Smooth muscle cell (in vitro differentiated cells): Measurements from ENCODE around the gene AP1M2. TPM values are rescaled to one million over a fixed set of nuclear protein-coding genes. Genes with fewer than 3 reads are reported as not detected.

Experiments
- DNase-seq: peaks from one replicate; lab custom pipeline; 2025; ENCODE audit not compliant: unreplicated experiment; lab: John Stamatoyannopoulos, UW
- H2AFZ ChIP-seq: fragments of 200-600 bp; sonication (generic); 2 replicates; pipeline ENCODE4 v1.6.0; 2016; ENCODE audit warnings: antibody characterized with exemption, low read depth, mild to moderate bottlenecking
- H3F3A ChIP-seq: fragments of 200-600 bp; sonication (generic); 2 replicates; pipeline ENCODE4 v1.6.0; 2017; ENCODE audit warnings: antibody characterized with exemption, low read depth
- H3K27ac ChIP-seq: fragments of 200-600 bp; sonication (generic); 2 replicates; pipeline ENCODE4 v1.5.1; 2016; ENCODE audit warnings: low read depth, mild to moderate bottlenecking
- H3K27me3 ChIP-seq: fragments of 200-600 bp; sonication (generic); 2 replicates; pipeline ENCODE4 v1.6.1; 2016; ENCODE audit warnings: low read depth, mild to moderate bottlenecking
- H3K36me3 ChIP-seq: fragments of 200-600 bp; sonication (generic); 2 replicates; pipeline ENCODE4 v1.5.1; 2016; ENCODE audit warnings: low read depth
- H3K4me1 ChIP-seq: fragments of 200-600 bp; sonication (generic); 2 replicates; pipeline ENCODE4 v1.5.1; 2016; ENCODE audit warnings: low read depth
- H3K4me2 ChIP-seq: fragments of 200-600 bp; sonication (generic); 2 replicates; pipeline ENCODE4 v1.6.0; 2016; ENCODE audit warnings: mild to moderate bottlenecking
- H3K4me3 ChIP-seq: fragments of 200-600 bp; sonication (generic); 2 replicates; pipeline ENCODE4 v1.5.1; 2016; ENCODE audit warnings: mild to moderate bottlenecking
- H3K79me2 ChIP-seq: fragments of 200-600 bp; sonication (generic); 2 replicates; pipeline ENCODE4 v1.6.0; 2016; ENCODE audit warnings: low read depth, mild to moderate bottlenecking
- H3K9ac ChIP-seq: fragments of 200-600 bp; sonication (generic); 2 replicates; pipeline ENCODE4 v1.6.0; 2016; ENCODE audit warnings: low read depth
- H3K9me3 ChIP-seq: fragments of 200-600 bp; sonication (generic); replicated peaks from 2 replicates; pipeline ENCODE4 v1.5.1; 2016; ENCODE audit warnings: low read depth
- H4K20me1 ChIP-seq: fragments of 200-600 bp; sonication (generic); 2 replicates; pipeline ENCODE4 v1.6.0; 2016; ENCODE audit warnings: low read depth
- CTCF ChIP-seq: fragments of 200-600 bp; sonication (generic); IDR thresholded peaks from 2 replicates; pipeline ENCODE4 v1.5.1; 2017; ENCODE audit warnings: borderline replicate concordance, mild to moderate bottlenecking, antibody characterized with exemption; ENCODE audit not compliant: insufficient read depth, poor library complexity, severe bottlenecking
- WGBS: methylation state at CpG from one replicate; pipeline ENCODE4 v1.1.7; 2016; ENCODE audit warnings: low lambda C conversion rate; 5-methylcytosine and 5-hydroxymethylcytosine counted together
- microRNA counts: library from miRNA; unstranded; fragments of <30 nt; microRNA quantifications from one replicate; lab custom pipeline; 2016
- microRNA-seq: library from miRNA; unstranded; fragments of <30 nt; microRNA quantifications from one replicate; pipeline ENCODE4, GENCODE V29; 2016; ENCODE audit warnings: borderline number of aligned reads
- polyA plus RNA-seq: library from polyadenylated mRNA; unstranded; fragments of >200 nt; fragmentation: Nextera tagmentation; extraction: Ambion mirVana; gene quantifications from 2 replicates; pipeline ENCODE4 v1.2.1, GENCODE V29; 2016
- small RNA-seq: library from RNA; depleted of rRNA; stranded (forward); fragments of <200 nt; gene quantifications from one replicate; pipeline ENCODE3, GENCODE V24; 2014
- total RNA-seq: library from RNA; depleted of rRNA; stranded (reverse); fragments of >200 nt; gene quantifications from 2 replicates; pipeline ENCODE4 v1.2.3, GENCODE V29; 2014

AP1M2 gene
- total and polyA plus RNA-seq, 2 experiments from 2014 or later, result 8.8 to 37.1 TPM

GRCh38 chr19:10523135-10523636 lies 63.9 kb downstream of the AP1M2 start:
- no peak for TF ChIP-seq CTCF

More at GRCh38 chr19:10523135-10523636, 63.9 kb downstream of the AP1M2 start:
- no peaks in the 10 kb centered on the region for H3F3A ChIP-seq
- H3K27me3 ChIP-seq, result no peaks in the 10 kb centered on the region
- H3K4me1 ChIP-seq, result peaks cover 5% of the 10 kb centered on the region
- no peak overlapping the region for H3K27ac ChIP-seq
- H3K4me3 ChIP-seq, result no peak overlapping the region
- no peak overlapping the region for H3K9ac ChIP-seq
- 95% methylated on average over 3 of the region's 3 CpGs for WGBS
- H3K36me3 ChIP-seq, result no peaks in the 10 kb centered on the region
- H3K79me2 ChIP-seq, result no peaks in the 10 kb centered on the region
- no peak for DNase-seq
- no peak overlapping the region for H2AFZ ChIP-seq
- H3K9me3 ChIP-seq, result no peaks in the 10 kb centered on the region
- no peak overlapping the region for H3K4me2 ChIP-seq
- H4K20me1 ChIP-seq, result no peaks in the 10 kb centered on the region

MicroRNA genes within 50 kb of the gene (microRNA counts, 767-probe panel; counts per million panel counts)
- 183 counts per million for microRNA hsa-miR-1238 (lab: Ali Mortazavi, UCI)

Small RNA genes within 50 kb of the gene (microRNA-seq; reads per million reads assigned to microRNA genes)
- gene MIR1238, result not detected

Small RNA genes within 50 kb of the gene (small RNA-seq; reads per million reads assigned to genes)
- not detected for gene MIR1238
- not detected for gene RNU7-140P

Other genes starting within 250 kb of the AP1M2 start
- gene ICAM3, start 247.7 kb downstream of the AP1M2 start, total RNA-seq, result 4.5 and 6.5 TPM in 2 replicates
- 29.3 and 31.3 TPM in 2 replicates for gene ICAM3, start 247.7 kb downstream of the AP1M2 start, polyA plus RNA-seq
- gene TYK2, start 206.7 kb downstream of the AP1M2 start, total RNA-seq, result 52.5 and 53.1 TPM in 2 replicates
- gene TYK2, start 206.7 kb downstream of the AP1M2 start, polyA plus RNA-seq, result 90.8 and 98.4 TPM in 2 replicates
- gene CDC37, start 183.8 kb downstream of the AP1M2 start, total RNA-seq, result 98.4 and 103 TPM in 2 replicates
- gene CDC37, start 183.8 kb downstream of the AP1M2 start, polyA plus RNA-seq, result 186 and 198 TPM in 2 replicates
- gene PDE4A, start 166.8 kb downstream of the AP1M2 start, total RNA-seq, result 2.7 and 3.3 TPM in 2 replicates
- 12.3 and 16.4 TPM in 2 replicates for gene PDE4A, start 166.8 kb downstream of the AP1M2 start, polyA plus RNA-seq
- 24.9 and 39.3 TPM in 2 replicates for gene KEAP1, start 84.0 kb downstream of the AP1M2 start, total RNA-seq
- 53.1 and 60.4 TPM in 2 replicates for gene KEAP1, start 84.0 kb downstream of the AP1M2 start, polyA plus RNA-seq
- 5.3 and 6.3 TPM in 2 replicates for gene S1PR5, start 69.9 kb downstream of the AP1M2 start, total RNA-seq
- gene S1PR5, start 69.9 kb downstream of the AP1M2 start, polyA plus RNA-seq, result 6.8 and 9.0 TPM in 2 replicates
- gene ATG4D, start 43.4 kb downstream of the AP1M2 start, total RNA-seq, result 12.9 and 13.8 TPM in 2 replicates
- gene ATG4D, start 43.4 kb downstream of the AP1M2 start, polyA plus RNA-seq, result 19.0 and 29.7 TPM in 2 replicates
- gene KRI1, start 21.3 kb downstream of the AP1M2 start, total RNA-seq, result 4.9 and 7.1 TPM in 2 replicates
- 10.1 and 18.0 TPM in 2 replicates for gene KRI1, start 21.3 kb downstream of the AP1M2 start, polyA plus RNA-seq
- 5.4 and 10.1 TPM in 2 replicates for gene CDKN2D, start 18.3 kb downstream of the AP1M2 start, total RNA-seq
- gene CDKN2D, start 18.3 kb downstream of the AP1M2 start, polyA plus RNA-seq, result 22.2 and 25.3 TPM in 2 replicates
- gene SLC44A2, start 38.2 kb upstream of the AP1M2 start, total RNA-seq, result 59.7 and 79.5 TPM in 2 replicates
- 123 and 156 TPM in 2 replicates for gene SLC44A2, start 38.2 kb upstream of the AP1M2 start, polyA plus RNA-seq
- 78.0 and 125 TPM in 2 replicates for gene ILF3, start 67.0 kb upstream of the AP1M2 start, total RNA-seq
- gene ILF3, start 67.0 kb upstream of the AP1M2 start, polyA plus RNA-seq, result 108 and 118 TPM in 2 replicates
- gene QTRT1, start 114.1 kb upstream of the AP1M2 start, total RNA-seq, result 13.3 and 16.0 TPM in 2 replicates
- gene QTRT1, start 114.1 kb upstream of the AP1M2 start, polyA plus RNA-seq, result 42.3 and 49.4 TPM in 2 replicates
- gene DNM2, start 130.8 kb upstream of the AP1M2 start, total RNA-seq, result 46.4 and 65.1 TPM in 2 replicates
- 93.2 and 111 TPM in 2 replicates for gene DNM2, start 130.8 kb upstream of the AP1M2 start, polyA plus RNA-seq
- 30.7 and 44.4 TPM in 2 replicates for gene TMED1, start 248.9 kb upstream of the AP1M2 start, total RNA-seq
- 99.9 and 107 TPM in 2 replicates for gene TMED1, start 248.9 kb upstream of the AP1M2 start, polyA plus RNA-seq